ENCODE data around the gene S100A9. TPM values are rescaled to one million over a fixed set of nuclear protein-coding genes. Genes with fewer than 3 reads are reported as not detected.

The S100A9 gene
- total and polyA plus RNA-seq, 2 of the 8 experiments (the other 6 are each of a cell fraction or from before 2014, with no cell fraction given): not detected

- no peak overlapping the region for H2AK5ac ChIP-seq (ENCODE audit: low read depth, low read length)
- no peak for TF ChIP-seq JUN (IDR thresholded peaks at IDR 0.05; ENCODE audit: low read depth, low read length)
- TF ChIP-seq KDM1A (IDR thresholded peaks at IDR 0.05; ENCODE audit: borderline replicate concordance, low read length): no peak
- no peak for TF ChIP-seq CHD2 (IDR thresholded peaks at IDR 0.05; ENCODE audit: low read length)
- no peak for TF ChIP-seq TBP (IDR thresholded peaks at IDR 0.05; ENCODE audit: low read depth, low read length)
- TF ChIP-seq NRF1 (IDR thresholded peaks at IDR 0.05; ENCODE audit: low read depth, low read length): no peak
- TF ChIP-seq POLR2AphosphoS5 (IDR thresholded peaks at IDR 0.05; ENCODE audit: low read depth, low read length): no peak
- TF ChIP-seq JUND (IDR thresholded peaks at IDR 0.05; ENCODE audit: low read length): no peak
- no peak for TF ChIP-seq CHD1 (IDR thresholded peaks at IDR 0.05; ENCODE audit: low read depth, low read length)
- TF ChIP-seq RAD21 (IDR thresholded peaks at IDR 0.05 in 1 of 2, conservative IDR thresholded peaks at IDR 0.05 in 1 of 2; ENCODE audit: low read depth in 2 of 2, low read length in 2 of 2): no peak
- no peak for TF ChIP-seq GTF2F1 (IDR thresholded peaks at IDR 0.05; ENCODE audit: borderline replicate concordance, low read depth, low read length)
- no peak for TF ChIP-seq RXRA (IDR thresholded peaks at IDR 0.05; ENCODE audit: insufficient read depth, low read depth, low read length)
- no peak for TF ChIP-seq MAX (IDR thresholded peaks at IDR 0.05)
- H3K9me3 ChIP-seq (ENCODE audit: insufficient read depth in 2 of 2, low read depth in 1 of 2, low read length in 1 of 2): peaks cover 15 to 28% of the 10 kb centered on the region in 2 experiments
- no peaks in the 10 kb centered on the region for H3K4me1 ChIP-seq (replicated peaks in 1 of 4; ENCODE audit: control insufficient read depth in 3 of 4, insufficient read depth in 4 of 4, low read length in 3 of 4)
- no peak overlapping the region for H3K14ac ChIP-seq (ENCODE audit: insufficient read length)
- H3K4ac ChIP-seq (replicated peaks; ENCODE audit: insufficient read length, low read depth, low read length): no peak overlapping the region
- FAIRE-seq: no peak
- no peak overlapping the region for H2AFZ ChIP-seq (ENCODE audit: low read length)
- H2BK15ac ChIP-seq (ENCODE audit: low read length): no peak overlapping the region
- no peak overlapping the region for H3K27ac ChIP-seq (ENCODE audit: low read depth, low read length)
- no peak overlapping the region for H4K8ac ChIP-seq (ENCODE audit: extremely low read depth, insufficient read depth, low read length)
- no peak overlapping the region for H2BK20ac ChIP-seq (ENCODE audit: low read length)
- H3K4me3 ChIP-seq (ENCODE audit: extremely low read depth in 1 of 4, insufficient read depth in 2 of 4, low read depth in 3 of 4, low read length in 4 of 4): no peak overlapping the region
- ChIA-PET CTCF (ENCODE audit: partially characterized antibody) (no interaction called here), POLR2A (ENCODE audit: partially characterized antibody) (no interaction called here)
- no peak overlapping the region for H3K9ac ChIP-seq (replicated peaks in 1 of 4; ENCODE audit: extremely low read depth in 1 of 4, low read depth in 3 of 4, low read length in 3 of 4)
- H3K18ac ChIP-seq (ENCODE audit: extremely low read depth, low read length): no peak overlapping the region
- H3K27me3 ChIP-seq (replicated peaks in 1 of 4; ENCODE audit: control insufficient read depth in 3 of 4, extremely low read depth in 1 of 4, insufficient read depth in 3 of 4, low read length in 3 of 4): no peaks in the 10 kb centered on the region
- 0 out of 2 replicates have a peak, but pooled peaks cover 3% of the 10 kb centered on the region for H3K23me2 ChIP-seq (ENCODE audit: low read depth, low read length)
- no peak overlapping the region for H2BK5ac ChIP-seq (ENCODE audit: low read depth, low read length)
- no peak overlapping the region for H3K23ac ChIP-seq (ENCODE audit: insufficient read length)
- no peaks in the 10 kb centered on the region for H3K79me2 ChIP-seq (ENCODE audit: control insufficient read depth in 1 of 2, insufficient read depth in 2 of 2, low read length in 2 of 2)
- H4K5ac ChIP-seq (ENCODE audit: insufficient read length, low read depth, low read length): no peak overlapping the region
- H3K4me2 ChIP-seq (ENCODE audit: insufficient read depth in 1 of 2, low read depth in 2 of 2, low read length in 2 of 2): no peak overlapping the region
- no peak overlapping the region for H4K91ac ChIP-seq (replicated peaks; ENCODE audit: insufficient read length, low read length)
- H4K20me1 ChIP-seq (replicated peaks in 1 of 2; ENCODE audit: control insufficient read depth in 1 of 2, insufficient read depth in 2 of 2, low read length in 2 of 2): no peaks in the 10 kb centered on the region
- no peak overlapping the region for H2BK120ac ChIP-seq (replicated peaks; ENCODE audit: low read depth, low read length)
- H3K79me1 ChIP-seq (ENCODE audit: low read depth, low read length): no peaks in the 10 kb centered on the region
- no peak for DNase-seq (ENCODE audit: low read depth in 1 of 2, low spot score in 2 of 2)
- no peak overlapping the region for H3K56ac ChIP-seq (replicated peaks; ENCODE audit: insufficient read length, low read depth, low read length)
- H3K36me3 ChIP-seq (ENCODE audit: control insufficient read depth in 2 of 4, insufficient read depth in 4 of 4, low read length in 3 of 4): no peaks in the 10 kb centered on the region
- H2BK12ac ChIP-seq (ENCODE audit: low read depth, low read length): no peak overlapping the region
These were observed 32.7 kb upstream of the S100A9 start for GRCh38 chr1:153324912-153325311.
